Body of pancreas (tissue), 4 donors: ENCODE measurements around the gene KRT81.

ENCODE experiments used
- POLR2A ChIP-seq, 3 donors: fragments of 450-650 bp; IDR thresholded peaks; one replicate each; pipeline ENCODE4 v1.6.1; 2016; ENCODE audit warnings: antibody characterized with exemption in 3 of 3, mild to moderate bottlenecking in 2 of 3
- TF ChIP-seq, protein P1 (sequence below), 7 experiments: fragments of 450-650 bp in 4 of 7; fragments of 200-600 bp in 3 of 7; sonication (generic) in 3 of 7; IDR thresholded peaks; one replicate each; pipeline ENCODE4 v1.5.1; 2016 to 2019; ENCODE audit warnings: antibody characterized with exemption in 7 of 7

DNA sequence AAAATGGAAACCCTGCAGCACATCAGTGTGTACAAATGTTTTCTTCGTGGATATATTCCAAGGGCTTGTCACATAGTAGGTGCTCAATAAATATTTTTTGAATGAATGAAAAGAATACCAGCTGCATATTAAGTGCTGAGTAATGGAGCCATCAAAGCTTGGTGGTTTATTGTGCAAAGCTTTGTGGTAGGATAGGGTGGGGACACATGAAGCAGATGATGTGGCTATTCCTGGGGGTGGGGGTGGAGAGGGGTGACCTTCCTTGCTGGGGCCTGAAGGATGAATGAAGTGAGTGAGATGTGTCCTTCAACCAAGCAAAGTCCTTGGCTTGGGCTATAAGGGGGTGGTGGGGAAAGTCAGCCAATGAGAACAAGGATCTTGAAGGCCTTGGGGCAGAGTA, 4.3 kb upstream of the KRT81 start:
- TF ChIP-seq, protein P1, sequence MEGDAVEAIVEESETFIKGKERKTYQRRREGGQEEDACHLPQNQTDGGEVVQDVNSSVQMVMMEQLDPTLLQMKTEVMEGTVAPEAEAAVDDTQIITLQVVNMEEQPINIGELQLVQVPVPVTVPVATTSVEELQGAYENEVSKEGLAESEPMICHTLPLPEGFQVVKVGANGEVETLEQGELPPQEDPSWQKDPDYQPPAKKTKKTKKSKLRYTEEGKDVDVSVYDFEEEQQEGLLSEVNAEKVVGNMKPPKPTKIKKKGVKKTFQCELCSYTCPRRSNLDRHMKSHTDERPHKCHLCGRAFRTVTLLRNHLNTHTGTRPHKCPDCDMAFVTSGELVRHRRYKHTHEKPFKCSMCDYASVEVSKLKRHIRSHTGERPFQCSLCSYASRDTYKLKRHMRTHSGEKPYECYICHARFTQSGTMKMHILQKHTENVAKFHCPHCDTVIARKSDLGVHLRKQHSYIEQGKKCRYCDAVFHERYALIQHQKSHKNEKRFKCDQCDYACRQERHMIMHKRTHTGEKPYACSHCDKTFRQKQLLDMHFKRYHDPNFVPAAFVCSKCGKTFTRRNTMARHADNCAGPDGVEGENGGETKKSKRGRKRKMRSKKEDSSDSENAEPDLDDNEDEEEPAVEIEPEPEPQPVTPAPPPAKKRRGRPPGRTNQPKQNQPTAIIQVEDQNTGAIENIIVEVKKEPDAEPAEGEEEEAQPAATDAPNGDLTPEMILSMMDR (IDR thresholded peaks at IDR 0.05): no peak
- TF ChIP-seq POLR2A (IDR thresholded peaks at IDR 0.05): no peak
